Measurements from ENCODE around the gene NDUFV2. TPM values are rescaled to one million over a fixed set of nuclear protein-coding genes. Genes with fewer than 3 reads are reported as not detected.

The NDUFV2 gene
- total and polyA plus RNA-seq, 11 donors: 236 to 1,311 (median 440) TPM

GRCh38 chr18:9173770-9174233, 71.3 kb downstream of the NDUFV2 start:
- peaks cover 0 to 12% (median 0%) of the 10 kb centered on the region in 12 donors for H3K9me3 ChIP-seq
- H3K4me1 ChIP-seq: peaks cover 0 to 70% (median 29%) of the 10 kb centered on the region in 12 donors
- TF ChIP-seq POLR2A (IDR thresholded peaks at IDR 0.05): no peak
- peak in 1 of 4 donors; percentile 23 for ATAC-seq
- H3K27me3 ChIP-seq: no peaks in the 10 kb centered on the region
- no peak overlapping the region for H3K4me3 ChIP-seq
- no peak for DNase-seq
- peaks cover 0 to 6% (median 0%) of the 10 kb centered on the region in 9 donors for H3K36me3 ChIP-seq
- no peak overlapping the region for H3K27ac ChIP-seq
- intact Hi-C loops (cut with DNase I): no loop called here
- 83 to 95% (median 88%) methylated on average over 6 of the region's 6 CpGs for WGBS, 4 donors

- intact Hi-C loops (cut with DNase I): no loop called here
- peaks cover 0 to 70% (median 29%) of the 10 kb centered on the region in 12 donors for H3K4me1 ChIP-seq
- no peaks in the 10 kb centered on the region for H3K27me3 ChIP-seq
- TF ChIP-seq POLR2A (IDR thresholded peaks at IDR 0.05): no peak
- TF ChIP-seq CTCF (IDR thresholded peaks at IDR 0.05): no peak
- no peak overlapping the region for H3K4me3 ChIP-seq
- peak overlapping the region in 1 of 12 donors; percentile 35 for H3K27ac ChIP-seq
- H3K36me3 ChIP-seq: peaks cover 0 to 10% (median 0%) of the 10 kb centered on the region in 9 donors
- peak in 3 of 4 donors; percentile 10 to 17 (median 16) for ATAC-seq
- no peak for DNase-seq
- H3K9me3 ChIP-seq: peaks cover 0 to 9% (median 0%) of the 10 kb centered on the region in 12 donors
- WGBS, 4 donors: 78 to 88% (median 85%) methylated on average over 3 to 4 of the region's 4 CpGs
Measured at GRCh38 chr18:9174302-9174701, 71.8 kb downstream of the NDUFV2 start.

- Histone ChIP-seq H3K27me3 (no peaks in the 10 kb centered on the region), H3K36me3 (peaks cover 0 to 12% (median 0%) of the 10 kb centered on the region in 9 donors), H3K9me3 (peaks cover 0 to 7% (median 0%) of the 10 kb centered on the region in 12 donors), H3K4me1 (peaks cover 0 to 70% (median 29%) of the 10 kb centered on the region in 12 donors), H3K27ac (peak overlapping the region in 2 of 12 donors; percentile 3 to 30), H3K4me3 (no peak overlapping the region)
- intact Hi-C loops (cut with DNase I): no loop called here
- TF ChIP-seq POLR2A (IDR thresholded peaks at IDR 0.05) (no peak), CTCF (IDR thresholded peaks at IDR 0.05) (no peak)
- ATAC-seq: peak in 2 of 4 donors; percentile 5 to 22
- DNase-seq: no peak
- WGBS, 4 donors: 94 to 98% (median 97%) methylated on average over 1 of the region's 1 CpG
Measured at GRCh38 chr18:9175115-9175514, 72.6 kb downstream of the NDUFV2 start.

- Histone ChIP-seq H3K27ac (peak overlapping the region in 4 of 12 donors; percentile 17 to 48 (median 30)), H3K9me3 (peaks cover 0 to 3% (median 0%) of the 10 kb centered on the region in 12 donors), H3K4me3 (no peak overlapping the region), H3K4me1 (peaks cover 0 to 74% (median 31%) of the 10 kb centered on the region in 12 donors), H3K36me3 (peaks cover 0 to 12% (median 0%) of the 10 kb centered on the region in 9 donors), H3K27me3 (no peaks in the 10 kb centered on the region)
- intact Hi-C loops (cut with DNase I): no loop called here
- TF ChIP-seq CTCF (IDR thresholded peaks at IDR 0.05): no peak
- no peak for TF ChIP-seq POLR2A (IDR thresholded peaks at IDR 0.05)
- WGBS, 4 donors: 59 to 72% (median 68%) methylated on average over 6 of the region's 6 CpGs
- DNase-seq (no peak), ATAC-seq (peak in 3 of 4 donors; percentile 32 to 40 (median 33))
Measured at GRCh38 chr18:9177031-9177430, 74.5 kb downstream of the NDUFV2 start.
